22Rv1 (cell line): ENCODE results near the gene LTBP1.

Experiments
- ZFX ChIP-seq: fragments of 450-650 bp; IDR thresholded peaks from 2 replicates; pipeline ENCODE4 v1.6.1; 2017; ENCODE audit warnings: antibody characterized with exemption, borderline replicate concordance
- TF ChIP-seq, protein P1 (sequence below): fragments of 450-650 bp; IDR thresholded peaks from 2 replicates; pipeline ENCODE4 v1.5.1; 2017; ENCODE audit warnings: mild to moderate bottlenecking

DNA sequence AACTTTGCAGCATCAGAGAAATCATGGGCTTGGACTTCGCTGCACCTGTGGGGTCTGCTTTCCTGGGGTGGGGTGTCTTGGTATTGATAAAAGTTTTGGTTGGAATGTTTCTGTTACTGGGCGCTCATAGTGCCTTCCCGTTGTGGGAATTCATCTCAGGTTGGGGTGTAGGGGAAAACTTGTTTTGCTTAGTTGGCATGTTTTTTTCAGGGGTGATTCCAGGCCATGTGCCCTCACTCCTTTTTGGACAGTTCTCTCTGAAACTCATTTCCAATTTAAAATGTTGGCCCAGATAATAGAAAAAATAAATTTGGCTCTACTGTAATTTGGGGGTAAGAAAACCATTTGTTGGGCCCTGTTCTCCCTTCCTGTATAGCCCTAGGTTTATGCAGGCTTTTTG, 1.5 kb downstream of the LTBP1 start:
- TF ChIP-seq, protein P1, sequence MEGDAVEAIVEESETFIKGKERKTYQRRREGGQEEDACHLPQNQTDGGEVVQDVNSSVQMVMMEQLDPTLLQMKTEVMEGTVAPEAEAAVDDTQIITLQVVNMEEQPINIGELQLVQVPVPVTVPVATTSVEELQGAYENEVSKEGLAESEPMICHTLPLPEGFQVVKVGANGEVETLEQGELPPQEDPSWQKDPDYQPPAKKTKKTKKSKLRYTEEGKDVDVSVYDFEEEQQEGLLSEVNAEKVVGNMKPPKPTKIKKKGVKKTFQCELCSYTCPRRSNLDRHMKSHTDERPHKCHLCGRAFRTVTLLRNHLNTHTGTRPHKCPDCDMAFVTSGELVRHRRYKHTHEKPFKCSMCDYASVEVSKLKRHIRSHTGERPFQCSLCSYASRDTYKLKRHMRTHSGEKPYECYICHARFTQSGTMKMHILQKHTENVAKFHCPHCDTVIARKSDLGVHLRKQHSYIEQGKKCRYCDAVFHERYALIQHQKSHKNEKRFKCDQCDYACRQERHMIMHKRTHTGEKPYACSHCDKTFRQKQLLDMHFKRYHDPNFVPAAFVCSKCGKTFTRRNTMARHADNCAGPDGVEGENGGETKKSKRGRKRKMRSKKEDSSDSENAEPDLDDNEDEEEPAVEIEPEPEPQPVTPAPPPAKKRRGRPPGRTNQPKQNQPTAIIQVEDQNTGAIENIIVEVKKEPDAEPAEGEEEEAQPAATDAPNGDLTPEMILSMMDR = no peak
- no peak for TF ChIP-seq ZFX
